ENCODE data around the gene RCN2.

- TF ChIP-seq CTCF (IDR thresholded peaks at IDR 0.05; ENCODE audit: borderline replicate concordance, extremely low read depth, low read length, poor library complexity, severe bottlenecking) (no peak), EZH2 (IDR thresholded peaks at IDR 0.05; ENCODE audit: borderline replicate concordance, low read depth, low read length, severe bottlenecking) (no peak)
These were observed 19.7 kb downstream of the RCN2 start for GRCh38 chr15:76951220-76951619.
